Fibroblast of skin of right quadriceps (primary cell): ENCODE results near the gene JAG2.

Experiments
- DNase-seq: peaks from one replicate; pipeline ENCODE4 v3.0.0-alpha.2; 2013

Gene JAG2

DNA sequence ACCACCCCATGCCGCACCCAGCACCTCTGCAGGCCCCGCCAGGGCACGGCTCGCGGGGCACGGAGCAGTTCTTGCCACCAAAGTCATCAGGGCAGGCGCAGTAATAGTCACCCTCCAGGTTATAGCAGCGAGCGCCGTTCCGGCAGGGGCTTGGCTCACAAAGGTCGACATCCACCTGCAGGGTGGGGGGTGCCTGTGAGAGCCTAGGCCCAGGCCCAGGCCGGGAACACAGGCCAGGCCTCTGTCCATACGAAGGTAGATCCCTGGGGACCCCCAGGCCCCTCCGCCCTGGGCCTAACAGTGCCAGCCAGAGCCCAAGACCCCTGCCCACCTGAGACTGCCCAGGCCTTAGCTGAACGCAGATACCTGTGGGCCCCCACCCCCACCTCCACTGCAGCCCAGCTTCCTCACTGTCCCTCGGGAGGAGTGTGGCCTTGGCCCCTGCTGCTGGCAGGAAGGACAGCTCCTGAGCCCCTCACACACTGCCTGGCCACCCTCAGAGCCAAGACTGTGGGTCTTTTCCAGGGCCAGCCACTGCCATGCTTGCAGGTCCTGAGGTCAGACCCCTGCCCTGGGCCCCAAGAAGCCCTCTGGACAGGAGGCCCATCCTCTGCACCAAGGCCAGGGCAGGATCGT, 19.3 kb downstream of the JAG2 start:
- DNase-seq, result no peak

GRCh38 chr14:105148604-105149145, 19.9 kb downstream of the JAG2 start:
- no peak for DNase-seq

GRCh38 chr14:105147671-105148603, 20.6 kb downstream of the JAG2 start:
- DNase-seq, result no peak

- DNase-seq, result no peak
Observed at GRCh38 chr14:105146976-105147635, 21.5 kb downstream of the JAG2 start.

DNA sequence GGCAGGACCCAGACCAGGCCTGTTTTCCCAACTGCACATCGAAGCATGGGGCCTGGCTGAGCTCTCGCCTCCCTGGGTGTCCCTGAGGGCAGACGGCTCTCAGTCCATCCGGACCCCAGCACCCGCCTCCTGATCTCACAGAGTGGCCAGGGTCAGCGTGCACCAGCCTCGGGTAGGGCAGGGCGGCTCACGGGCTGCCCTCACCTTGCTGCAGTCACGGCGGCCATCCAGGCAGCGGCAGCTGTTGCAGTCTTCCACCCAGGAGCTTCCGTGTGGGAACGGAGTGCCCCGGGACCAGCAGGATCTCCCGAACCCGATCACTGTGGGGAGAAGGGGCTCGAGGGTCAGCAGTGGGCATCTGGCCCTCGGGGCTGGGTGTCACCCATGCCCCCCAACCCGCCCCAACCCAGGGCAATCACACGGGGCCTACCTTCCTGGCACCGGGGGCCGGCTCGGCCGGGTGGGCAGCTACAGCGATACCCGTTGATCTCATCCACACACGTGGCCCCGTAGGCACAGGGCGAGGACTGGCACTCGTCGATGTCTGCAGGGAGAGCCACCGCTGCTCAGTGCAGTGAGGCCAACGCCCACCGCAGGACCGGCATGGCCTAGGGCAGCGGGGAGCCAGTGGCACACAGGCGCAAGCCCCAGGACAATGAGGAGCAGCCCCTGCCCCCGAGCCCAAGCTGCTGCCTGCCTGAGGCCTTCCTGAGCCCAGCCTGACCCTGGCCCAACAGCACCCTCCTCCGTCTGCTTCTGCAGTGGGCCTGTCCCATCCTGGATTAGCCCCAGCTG, 22.2 kb downstream of the JAG2 start:
- DNase-seq, result no peak

DNA sequence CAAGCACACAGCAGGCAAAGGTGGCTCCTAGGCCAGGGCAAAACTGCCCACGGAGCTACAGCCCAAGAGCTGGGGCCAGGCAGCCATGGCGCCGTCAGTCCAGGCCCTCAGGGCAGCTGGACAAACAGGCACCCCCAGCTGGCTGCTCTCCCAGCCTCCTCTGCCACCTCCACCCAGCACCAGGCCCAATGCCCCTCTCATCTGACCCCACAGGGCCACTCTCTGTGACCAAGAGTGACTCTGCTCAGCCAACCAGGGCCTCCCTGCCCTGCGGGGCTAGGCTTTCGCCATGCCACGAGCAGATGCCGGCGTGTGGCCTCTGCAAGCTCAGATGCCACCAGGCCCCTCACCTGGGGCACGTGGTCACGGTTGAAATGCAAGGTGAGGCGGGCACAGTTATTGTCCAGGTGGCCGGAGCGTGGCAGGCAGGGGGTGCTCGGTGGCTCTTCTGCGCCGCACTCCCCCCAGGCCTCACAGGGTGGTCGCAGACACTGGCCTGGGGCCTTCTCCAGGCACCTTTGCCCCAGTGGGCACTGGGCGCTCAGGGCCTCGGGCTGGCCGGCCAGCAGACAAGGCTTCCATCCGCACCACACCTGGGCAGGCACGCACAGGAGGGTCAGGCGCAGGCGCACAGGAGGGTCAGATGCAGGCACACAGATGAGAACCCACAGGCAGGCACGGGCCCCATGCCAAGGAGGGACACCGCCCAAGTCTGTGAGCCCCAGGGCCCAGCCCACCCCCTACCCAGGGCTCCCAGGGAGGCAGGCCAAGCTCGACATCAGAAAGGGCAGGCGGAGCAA, 23.0 kb downstream of the JAG2 start:
- no peak for DNase-seq

GRCh38 chr14:105144666-105145380, 23.8 kb downstream of the JAG2 start:
- no peak for DNase-seq

GRCh38 chr14:105144026-105144665, 24.4 kb downstream of the JAG2 start:
- DNase-seq, result no peak

- DNase-seq, result no peak
Observed at GRCh38 chr14:105143451-105144025, 25.0 kb downstream of the JAG2 start.

- DNase-seq, result no peak
Observed at GRCh38 chr14:105142651-105143450, 25.7 kb downstream of the JAG2 start.

- no peak for DNase-seq
Observed at GRCh38 chr14:105141486-105142281, 26.9 kb downstream of the JAG2 start.

DNA sequence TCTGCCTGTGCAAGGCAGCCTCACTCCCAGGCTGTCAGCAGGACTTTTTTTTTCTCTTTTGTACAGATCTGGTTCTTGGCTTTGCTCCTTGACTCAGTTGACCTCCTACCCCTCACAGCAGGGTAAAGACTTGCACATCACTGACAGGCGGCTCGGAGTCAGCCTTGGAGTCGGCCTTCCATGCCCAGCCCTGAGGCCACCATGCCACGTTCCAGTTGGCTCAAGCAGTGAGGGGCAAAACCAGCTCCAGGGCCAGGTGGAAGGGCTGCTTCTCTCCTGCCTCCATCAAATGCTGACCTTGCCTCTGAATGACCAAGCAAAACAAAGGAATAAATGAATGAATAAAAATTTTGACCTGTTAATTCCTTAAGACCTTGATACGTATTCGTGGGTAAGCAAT, 27.6 kb downstream of the JAG2 start:
- no peak for DNase-seq

DNA sequence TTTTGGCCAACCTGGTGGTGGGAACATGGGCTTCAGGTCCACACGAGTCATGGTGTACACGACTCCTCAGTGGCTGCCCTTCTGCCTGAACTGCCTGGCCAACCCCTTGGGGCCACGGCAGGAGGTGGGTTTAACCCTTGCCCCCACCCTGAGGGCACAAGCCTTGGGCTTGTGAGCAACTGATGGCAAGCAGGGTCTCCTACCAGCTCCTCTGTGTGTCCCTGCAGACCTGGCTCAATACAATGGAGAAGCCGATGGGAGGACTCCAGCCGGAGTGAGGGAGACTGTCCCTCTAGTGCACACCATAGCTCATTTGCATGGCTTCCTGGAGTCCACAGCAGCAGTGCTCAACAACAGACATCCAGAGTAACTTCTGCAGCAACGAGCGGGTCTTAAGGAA, 28.0 kb downstream of the JAG2 start:
- DNase-seq, result no peak

- DNase-seq, result no peak
Observed at GRCh38 chr14:105139831-105140239, 28.7 kb downstream of the JAG2 start.

- no peak for DNase-seq
Observed at GRCh38 chr14:105139212-105139825, 29.3 kb downstream of the JAG2 start.

DNA sequence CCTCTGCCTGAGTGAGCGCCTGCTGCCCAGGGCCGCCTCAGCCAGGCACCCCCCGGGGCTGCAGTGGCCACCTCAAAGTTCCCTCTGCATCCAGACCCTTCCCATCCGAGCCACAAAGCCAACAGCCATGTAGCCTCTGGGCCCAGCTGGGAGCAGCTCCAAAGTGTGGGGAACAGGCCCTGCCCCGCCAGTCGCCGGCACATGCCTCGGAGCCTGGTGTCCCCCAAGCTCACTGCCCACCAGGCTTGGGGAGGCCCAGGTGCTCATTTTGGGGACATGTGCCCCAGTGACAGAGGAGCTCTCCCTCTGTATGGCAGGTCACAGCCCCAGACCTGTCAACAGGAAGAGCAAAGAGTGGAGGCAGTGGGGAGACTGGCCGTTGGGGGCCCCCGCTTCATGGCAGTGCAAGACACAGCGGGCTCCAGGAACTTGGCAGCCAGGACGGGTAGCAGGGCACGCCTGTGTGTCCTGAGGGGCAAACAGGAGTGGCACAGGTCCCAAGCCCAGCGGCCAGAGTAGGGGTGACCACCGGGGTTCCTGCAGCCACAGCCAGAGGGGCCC, 29.9 kb downstream of the JAG2 start:
- no peak for DNase-seq

DNA sequence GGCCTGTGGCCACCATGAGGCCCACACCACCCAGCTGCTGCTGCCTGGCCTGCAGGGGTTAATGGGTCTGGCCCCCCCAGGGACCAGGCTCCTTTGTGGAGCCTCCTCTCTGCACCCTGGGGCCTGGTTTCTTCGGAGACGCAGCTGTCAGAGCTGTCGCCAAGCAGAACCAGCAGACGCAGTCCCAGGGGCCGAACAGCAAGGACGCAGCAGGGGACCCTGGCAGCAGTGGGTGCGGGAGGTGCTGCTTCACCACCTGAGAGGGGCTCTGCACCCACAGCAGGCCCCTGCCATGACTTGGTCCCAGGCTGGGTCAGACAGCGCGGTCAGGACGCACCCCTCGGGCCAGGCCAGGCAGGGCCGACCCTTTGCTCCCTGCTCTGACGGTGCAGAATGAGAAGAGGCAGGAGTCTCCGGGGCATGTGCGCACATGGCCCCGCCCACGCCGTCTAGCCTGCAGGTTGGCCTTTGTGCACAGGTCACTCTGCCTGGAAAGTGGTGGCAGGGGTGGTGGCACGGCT, 30.5 kb downstream of the JAG2 start:
- DNase-seq, result no peak
